Measurements from ENCODE around the gene BPIFB4.

The BPIFB4 gene

DNA sequence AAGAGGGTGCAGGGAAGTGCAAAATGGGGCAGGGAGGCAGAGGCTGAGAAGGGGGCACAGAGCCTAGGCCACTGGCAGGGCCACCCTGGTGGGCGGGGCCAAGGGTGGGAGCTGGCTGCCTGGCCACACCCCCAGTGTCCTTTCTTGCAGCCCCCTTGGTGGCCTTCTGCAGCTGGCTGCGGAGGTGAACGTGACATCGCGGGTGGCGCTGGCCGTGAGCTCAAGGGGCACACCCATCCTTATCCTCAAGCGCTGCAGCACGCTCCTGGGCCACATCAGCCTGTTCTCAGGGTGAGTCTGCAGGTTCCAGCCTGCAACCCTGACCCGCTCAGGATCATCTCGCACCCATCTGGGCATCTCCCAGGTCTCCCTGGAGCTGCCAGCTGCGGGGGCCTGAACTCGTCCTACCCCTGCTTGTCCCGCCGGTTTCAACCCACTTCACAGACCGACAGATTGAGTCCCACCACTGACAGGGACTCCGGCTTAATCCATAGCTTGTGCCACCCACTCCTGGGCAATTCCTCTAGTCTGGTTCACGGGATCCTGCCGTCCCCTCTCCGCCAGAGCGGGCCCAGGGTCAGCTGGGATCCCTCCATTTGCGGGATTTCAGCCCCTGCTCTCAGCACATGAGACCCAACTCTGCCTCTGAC is 19.6 kb upstream of the BPIFB4 start:
- no peak overlapping the region for H3K4me3 ChIP-seq (ENCODE audit: low read depth, low read length)
- in situ Hi-C loops (cut with HindIII; ENCODE audit: low sequenced_read_pairs), result no loop called here
- TF ChIP-seq, protein P1, sequence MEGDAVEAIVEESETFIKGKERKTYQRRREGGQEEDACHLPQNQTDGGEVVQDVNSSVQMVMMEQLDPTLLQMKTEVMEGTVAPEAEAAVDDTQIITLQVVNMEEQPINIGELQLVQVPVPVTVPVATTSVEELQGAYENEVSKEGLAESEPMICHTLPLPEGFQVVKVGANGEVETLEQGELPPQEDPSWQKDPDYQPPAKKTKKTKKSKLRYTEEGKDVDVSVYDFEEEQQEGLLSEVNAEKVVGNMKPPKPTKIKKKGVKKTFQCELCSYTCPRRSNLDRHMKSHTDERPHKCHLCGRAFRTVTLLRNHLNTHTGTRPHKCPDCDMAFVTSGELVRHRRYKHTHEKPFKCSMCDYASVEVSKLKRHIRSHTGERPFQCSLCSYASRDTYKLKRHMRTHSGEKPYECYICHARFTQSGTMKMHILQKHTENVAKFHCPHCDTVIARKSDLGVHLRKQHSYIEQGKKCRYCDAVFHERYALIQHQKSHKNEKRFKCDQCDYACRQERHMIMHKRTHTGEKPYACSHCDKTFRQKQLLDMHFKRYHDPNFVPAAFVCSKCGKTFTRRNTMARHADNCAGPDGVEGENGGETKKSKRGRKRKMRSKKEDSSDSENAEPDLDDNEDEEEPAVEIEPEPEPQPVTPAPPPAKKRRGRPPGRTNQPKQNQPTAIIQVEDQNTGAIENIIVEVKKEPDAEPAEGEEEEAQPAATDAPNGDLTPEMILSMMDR (IDR thresholded peaks at IDR 0.05; ENCODE audit: low read depth, low read length, missing control alignments), result no peak
- no peak for DNase-seq (ENCODE audit: low read depth)

GRCh38 chr20:33061658-33062028 is 17.8 kb upstream of the BPIFB4 start:
- DNase-seq (ENCODE audit: low read depth), result no peak
- no peak overlapping the region for H3K4me3 ChIP-seq (ENCODE audit: low read depth, low read length)
- TF ChIP-seq, protein P1 (IDR thresholded peaks at IDR 0.05; ENCODE audit: low read depth, low read length, missing control alignments), result no peak
- in situ Hi-C loops (cut with HindIII; ENCODE audit: low sequenced_read_pairs), result no loop called here

DNA sequence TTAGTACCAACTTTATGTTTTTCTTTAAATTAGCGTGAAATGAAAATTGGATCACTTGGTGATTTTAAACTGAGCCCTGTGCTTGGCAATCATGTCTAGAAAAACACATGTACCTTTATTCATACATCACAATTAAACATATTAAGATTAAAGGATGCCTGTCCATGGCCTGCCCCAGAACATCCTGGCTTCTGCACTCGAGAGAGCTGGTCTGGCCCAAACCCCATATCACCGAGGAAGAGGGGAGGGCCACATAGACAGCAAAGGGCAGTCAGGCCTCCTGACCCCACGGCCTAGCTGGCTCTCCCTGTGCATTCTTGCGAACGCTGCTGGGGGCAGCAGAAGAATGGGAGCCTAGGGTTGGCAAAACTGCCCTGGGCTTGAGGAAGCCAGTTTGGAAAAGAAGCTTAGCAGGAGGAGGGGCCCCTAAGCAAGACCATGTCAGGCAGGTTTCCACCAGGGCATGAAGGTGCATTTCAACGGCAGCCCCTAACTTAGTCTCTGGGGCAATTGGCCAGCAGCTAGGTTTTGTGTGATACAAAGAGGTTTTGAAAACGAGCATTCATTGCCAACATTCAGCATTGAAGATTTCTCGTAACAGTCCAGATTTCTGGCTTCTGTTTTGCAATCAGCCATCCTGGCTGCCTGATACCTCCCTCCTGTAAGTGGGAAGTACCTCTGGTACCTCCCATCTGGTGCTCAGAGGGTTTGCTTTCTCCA is 17.2 kb upstream of the BPIFB4 start:
- in situ Hi-C loops (cut with HindIII; ENCODE audit: low sequenced_read_pairs), result no loop called here
- no peak overlapping the region for H3K4me3 ChIP-seq (ENCODE audit: low read depth, low read length)
- no peak for DNase-seq (ENCODE audit: low read depth)
- TF ChIP-seq, protein P1 (IDR thresholded peaks at IDR 0.05; ENCODE audit: low read depth, low read length, missing control alignments), result no peak

DNA sequence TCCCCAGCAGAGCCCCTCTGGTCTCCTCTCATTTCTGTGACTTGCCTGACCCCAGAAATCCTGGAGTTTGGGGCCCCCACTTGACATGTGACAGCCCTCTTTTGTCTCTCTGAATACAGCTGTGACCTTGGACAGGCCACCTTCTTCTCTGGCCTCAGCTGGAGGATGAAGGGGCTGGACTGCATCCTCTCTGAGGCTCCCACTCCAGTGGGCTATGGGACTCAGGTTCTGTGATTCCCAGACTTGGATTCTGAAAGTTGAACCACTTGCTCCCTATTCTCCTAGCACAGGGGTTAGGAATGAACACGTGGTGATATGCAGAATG is 16.7 kb upstream of the BPIFB4 start:
- in situ Hi-C loops (cut with HindIII; ENCODE audit: low sequenced_read_pairs), result no loop called here
- H3K4me3 ChIP-seq (ENCODE audit: low read depth, low read length), result no peak overlapping the region
- DNase-seq (ENCODE audit: low read depth), result no peak
- TF ChIP-seq, protein P1 (IDR thresholded peaks at IDR 0.05; ENCODE audit: low read depth, low read length, missing control alignments), result no peak

- H3K4me3 ChIP-seq (ENCODE audit: low read depth, low read length), result no peak overlapping the region
- DNase-seq (ENCODE audit: low read depth), result no peak
- in situ Hi-C loops (cut with HindIII; ENCODE audit: low sequenced_read_pairs), result no loop called here
- TF ChIP-seq, protein P1 (IDR thresholded peaks at IDR 0.05; ENCODE audit: low read depth, low read length, missing control alignments), result no peak
These were observed 16.2 kb upstream of the BPIFB4 start for GRCh38 chr20:33063271-33063670.

- in situ Hi-C loops (cut with HindIII; ENCODE audit: low sequenced_read_pairs), result no loop called here
- TF ChIP-seq, protein P1 (IDR thresholded peaks at IDR 0.05; ENCODE audit: low read depth, low read length, missing control alignments), result no peak
- no peak overlapping the region for H3K4me3 ChIP-seq (ENCODE audit: low read depth, low read length)
- DNase-seq (ENCODE audit: low read depth), result no peak
These were observed 14.7 kb upstream of the BPIFB4 start for GRCh38 chr20:33064572-33065287.

Data from astrocyte of the cerebellum (primary cell).